ENCODE results near the gene TENM4.

Gene TENM4

DNA sequence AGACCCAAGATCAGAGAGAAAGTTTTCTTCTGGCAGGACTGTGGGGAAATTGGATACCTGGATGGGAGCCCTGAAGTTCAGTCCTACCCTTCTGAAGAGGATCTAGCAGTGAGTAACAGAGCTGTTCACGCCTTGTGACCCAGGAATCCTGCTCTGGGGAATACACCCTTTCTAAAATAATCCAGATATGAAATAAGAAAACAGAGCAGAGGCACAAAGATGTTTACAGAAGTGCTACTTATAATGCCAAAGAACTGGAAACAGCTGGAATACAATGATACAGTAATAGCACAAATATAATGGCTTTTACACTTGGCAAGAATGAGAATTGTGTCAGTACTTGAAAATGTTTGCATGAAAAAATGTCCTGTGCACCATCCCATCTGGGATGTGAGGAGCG, 562.2 kb downstream of the TENM4 start:
- Histone ChIP-seq H3K27me3 (no peaks in the 10 kb centered on the region), H3K36me3 (no peaks in the 10 kb centered on the region), H3K27ac (no peak overlapping the region), H3K4me3 (no peak overlapping the region), H3K4me1 (no peaks in the 10 kb centered on the region), H3K9me3 (peaks cover 0 to 7% (median 0%) of the 10 kb centered on the region in 3 donors)
- DNase-seq: no peak
- TF ChIP-seq, protein P1, sequence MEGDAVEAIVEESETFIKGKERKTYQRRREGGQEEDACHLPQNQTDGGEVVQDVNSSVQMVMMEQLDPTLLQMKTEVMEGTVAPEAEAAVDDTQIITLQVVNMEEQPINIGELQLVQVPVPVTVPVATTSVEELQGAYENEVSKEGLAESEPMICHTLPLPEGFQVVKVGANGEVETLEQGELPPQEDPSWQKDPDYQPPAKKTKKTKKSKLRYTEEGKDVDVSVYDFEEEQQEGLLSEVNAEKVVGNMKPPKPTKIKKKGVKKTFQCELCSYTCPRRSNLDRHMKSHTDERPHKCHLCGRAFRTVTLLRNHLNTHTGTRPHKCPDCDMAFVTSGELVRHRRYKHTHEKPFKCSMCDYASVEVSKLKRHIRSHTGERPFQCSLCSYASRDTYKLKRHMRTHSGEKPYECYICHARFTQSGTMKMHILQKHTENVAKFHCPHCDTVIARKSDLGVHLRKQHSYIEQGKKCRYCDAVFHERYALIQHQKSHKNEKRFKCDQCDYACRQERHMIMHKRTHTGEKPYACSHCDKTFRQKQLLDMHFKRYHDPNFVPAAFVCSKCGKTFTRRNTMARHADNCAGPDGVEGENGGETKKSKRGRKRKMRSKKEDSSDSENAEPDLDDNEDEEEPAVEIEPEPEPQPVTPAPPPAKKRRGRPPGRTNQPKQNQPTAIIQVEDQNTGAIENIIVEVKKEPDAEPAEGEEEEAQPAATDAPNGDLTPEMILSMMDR (IDR thresholded peaks at IDR 0.05): no peak
- intact Hi-C loops (cut with DNase I; ENCODE audit: low total_unique reads): no loop called here

DNA sequence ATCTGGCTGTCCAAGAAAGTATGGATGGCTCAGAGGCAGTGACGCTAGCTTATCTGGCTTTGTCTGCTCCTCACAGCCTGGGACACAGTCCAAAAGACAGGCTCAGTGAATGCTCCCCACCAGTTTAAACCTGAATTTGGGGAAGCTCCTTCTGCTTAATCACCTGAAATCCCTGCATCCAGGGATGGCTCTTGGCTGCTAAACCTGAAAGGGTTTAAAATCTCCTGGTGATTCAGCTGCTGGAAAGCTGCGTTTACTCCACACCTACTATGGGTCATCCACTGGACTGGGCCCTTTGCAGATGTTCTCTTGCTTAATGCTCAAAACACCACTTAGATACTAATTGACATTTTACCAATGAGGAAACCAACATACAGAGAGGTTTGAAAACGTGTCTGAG, 564.2 kb downstream of the TENM4 start:
- peaks cover 0 to 7% (median 0%) of the 10 kb centered on the region in 3 donors for H3K9me3 ChIP-seq
- no peaks in the 10 kb centered on the region for H3K27me3 ChIP-seq
- no peak for DNase-seq
- H3K4me1 ChIP-seq: no peaks in the 10 kb centered on the region
- TF ChIP-seq, protein P1 (IDR thresholded peaks at IDR 0.05): no peak
- no peaks in the 10 kb centered on the region for H3K36me3 ChIP-seq
- no peak overlapping the region for H3K27ac ChIP-seq
- H3K4me3 ChIP-seq: no peak overlapping the region
- intact Hi-C loops (cut with DNase I; ENCODE audit: low total_unique reads): no loop called here

DNA sequence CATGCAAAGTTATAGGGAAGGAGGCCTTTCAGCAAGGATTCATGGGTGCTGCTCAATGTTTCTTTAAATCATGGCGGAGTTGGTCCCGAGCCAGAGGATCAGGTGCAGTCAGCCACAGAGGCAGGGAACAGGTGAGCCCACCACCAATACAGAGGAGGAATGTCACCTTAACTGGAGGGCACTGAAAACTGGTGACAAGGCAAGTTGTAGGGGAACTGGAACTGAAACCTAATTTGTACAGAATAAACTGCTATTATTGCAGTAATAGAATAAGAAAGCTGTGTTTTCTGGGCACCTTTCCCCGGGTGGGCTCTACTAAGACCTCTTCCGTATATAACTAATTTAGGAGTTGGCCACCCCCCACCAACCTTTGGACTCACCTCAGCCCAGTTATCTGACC, 570.2 kb downstream of the TENM4 start:
- no peak overlapping the region for H3K27ac ChIP-seq
- intact Hi-C loops (cut with DNase I; ENCODE audit: low total_unique reads): no loop called here
- H3K4me1 ChIP-seq: no peaks in the 10 kb centered on the region
- TF ChIP-seq, protein P1 (IDR thresholded peaks at IDR 0.05): no peak
- H3K36me3 ChIP-seq: no peaks in the 10 kb centered on the region
- no peaks in the 10 kb centered on the region for H3K27me3 ChIP-seq
- no peak for DNase-seq
- H3K4me3 ChIP-seq: no peak overlapping the region
- no peaks in the 10 kb centered on the region for H3K9me3 ChIP-seq

DNA sequence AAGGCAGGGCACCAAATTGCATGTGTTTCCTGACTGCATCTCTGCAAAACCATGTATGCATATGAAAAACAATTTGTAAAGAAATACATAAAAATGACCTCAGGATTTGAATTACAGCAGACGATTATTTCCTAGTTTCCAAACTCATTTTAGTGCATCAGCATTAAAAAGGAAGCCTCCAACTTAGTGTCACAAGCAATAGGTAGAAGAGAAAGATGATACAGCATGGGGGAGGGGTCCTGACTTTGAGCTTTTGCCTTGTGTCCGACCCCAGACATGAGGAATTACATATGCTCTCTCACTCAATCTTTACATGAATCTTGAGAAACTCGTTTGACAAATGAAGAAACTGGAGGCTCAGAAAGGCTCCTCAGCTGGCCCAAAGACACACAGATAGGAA, 571.5 kb downstream of the TENM4 start:
- TF ChIP-seq, protein P1 (IDR thresholded peaks at IDR 0.05): no peak
- DNase-seq: no peak
- Histone ChIP-seq H3K9me3 (no peaks in the 10 kb centered on the region), H3K27ac (no peak overlapping the region), H3K4me3 (no peak overlapping the region), H3K27me3 (no peaks in the 10 kb centered on the region), H3K4me1 (no peaks in the 10 kb centered on the region), H3K36me3 (no peaks in the 10 kb centered on the region)
- intact Hi-C loops (cut with DNase I; ENCODE audit: low total_unique reads): no loop called here

DNA sequence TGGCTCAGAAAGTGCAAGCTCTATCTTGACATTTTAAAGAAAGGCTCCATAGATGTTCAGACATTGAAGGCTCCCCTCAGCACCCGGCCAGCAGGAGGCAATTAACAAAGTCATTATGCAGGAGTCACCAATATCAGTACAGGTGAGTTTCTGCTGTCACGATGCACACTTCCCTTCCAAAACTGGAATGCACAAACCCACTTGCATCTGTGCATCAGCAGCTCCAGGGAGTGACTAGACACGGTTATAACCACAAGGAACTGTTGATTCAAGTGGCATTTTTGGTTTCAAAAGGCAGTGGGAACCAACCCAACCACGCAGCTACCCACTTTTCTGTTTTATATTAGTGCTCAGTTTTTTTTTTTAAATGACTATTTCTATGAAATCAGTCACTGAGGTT, 572.3 kb downstream of the TENM4 start:
- DNase-seq: no peak
- Histone ChIP-seq H3K4me1 (no peaks in the 10 kb centered on the region), H3K4me3 (no peak overlapping the region), H3K9me3 (no peaks in the 10 kb centered on the region), H3K27ac (no peak overlapping the region), H3K27me3 (no peaks in the 10 kb centered on the region), H3K36me3 (no peaks in the 10 kb centered on the region)
- intact Hi-C loops (cut with DNase I; ENCODE audit: low total_unique reads): no loop called here
- TF ChIP-seq, protein P1 (IDR thresholded peaks at IDR 0.05): no peak

DNA sequence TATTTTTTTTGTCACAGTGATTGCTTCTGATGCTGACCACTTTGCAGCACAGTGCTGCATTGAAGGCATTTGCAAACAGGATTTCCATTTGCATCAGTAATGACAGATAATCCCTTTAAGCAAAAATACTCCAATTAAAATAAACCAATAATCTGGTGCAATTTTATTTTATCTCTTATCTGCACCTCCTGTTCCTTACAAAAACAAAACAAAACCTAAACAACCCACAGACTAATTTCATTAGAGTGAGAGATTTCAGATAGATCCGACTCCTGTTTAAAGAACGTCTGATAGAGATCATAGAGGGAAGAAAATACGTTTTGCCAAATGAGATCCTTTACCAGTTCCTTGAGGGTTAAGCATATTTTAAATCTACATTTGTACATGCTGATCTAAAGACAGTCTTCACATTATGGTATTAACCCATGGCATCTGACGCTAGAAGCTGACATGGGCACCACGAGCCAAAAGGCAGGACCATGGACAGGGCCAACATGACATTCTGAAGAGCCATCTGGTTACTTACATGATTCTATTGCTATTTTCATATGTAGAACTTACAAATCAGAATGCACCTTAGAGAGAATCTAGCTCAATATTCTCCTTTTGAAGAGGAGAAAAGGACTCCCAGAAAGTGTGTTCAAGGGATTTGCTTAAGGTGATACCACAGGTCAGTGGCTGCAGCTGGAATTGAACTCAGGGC, 580.0 kb downstream of the TENM4 start:
- intact Hi-C loops (cut with DNase I; ENCODE audit: low total_unique reads): no loop called here
- DNase-seq: no peak
- TF ChIP-seq, protein P1 (IDR thresholded peaks at IDR 0.05): no peak

More for the DNA sequence above, 580.0 kb downstream of the TENM4 start:
- Histone ChIP-seq H3K27me3 (no peaks in the 10 kb centered on the region), H3K4me3 (no peak overlapping the region), H3K4me1 (no peaks in the 10 kb centered on the region), H3K9me3 (no peaks in the 10 kb centered on the region), H3K36me3 (no peaks in the 10 kb centered on the region), H3K27ac (no peak overlapping the region)
